Activated T-cell treated with anti-CD3 and anti-CD28 coated beads for 1 hour (primary cell): ENCODE data around the gene HFE.

ENCODE experiments used
- DNase-seq: peaks from one replicate; pipeline ENCODE4 v3.0.0-alpha.2; 2020; ENCODE audit warnings: low read depth

The HFE gene

DNA sequence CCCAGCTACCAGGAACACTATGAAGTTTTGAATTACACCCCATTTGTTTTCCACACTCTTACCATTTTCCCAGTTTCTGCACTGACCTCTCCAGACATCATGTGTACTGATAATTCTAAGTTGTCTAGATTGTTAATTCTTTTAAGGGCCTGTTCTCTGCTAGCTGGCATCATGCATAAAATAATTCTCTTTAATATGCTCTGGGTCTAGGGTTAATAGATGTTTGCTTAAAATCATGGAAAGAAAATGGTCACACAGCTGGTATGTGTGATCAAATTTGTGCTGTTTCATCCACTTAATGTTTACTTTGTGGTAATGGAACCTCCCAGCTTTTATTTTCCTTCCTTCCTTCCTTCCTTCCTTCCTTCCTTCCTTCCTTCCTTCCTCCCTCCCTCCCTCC, 49.1 kb downstream of the HFE start:
- DNase-seq: no peak

DNA sequence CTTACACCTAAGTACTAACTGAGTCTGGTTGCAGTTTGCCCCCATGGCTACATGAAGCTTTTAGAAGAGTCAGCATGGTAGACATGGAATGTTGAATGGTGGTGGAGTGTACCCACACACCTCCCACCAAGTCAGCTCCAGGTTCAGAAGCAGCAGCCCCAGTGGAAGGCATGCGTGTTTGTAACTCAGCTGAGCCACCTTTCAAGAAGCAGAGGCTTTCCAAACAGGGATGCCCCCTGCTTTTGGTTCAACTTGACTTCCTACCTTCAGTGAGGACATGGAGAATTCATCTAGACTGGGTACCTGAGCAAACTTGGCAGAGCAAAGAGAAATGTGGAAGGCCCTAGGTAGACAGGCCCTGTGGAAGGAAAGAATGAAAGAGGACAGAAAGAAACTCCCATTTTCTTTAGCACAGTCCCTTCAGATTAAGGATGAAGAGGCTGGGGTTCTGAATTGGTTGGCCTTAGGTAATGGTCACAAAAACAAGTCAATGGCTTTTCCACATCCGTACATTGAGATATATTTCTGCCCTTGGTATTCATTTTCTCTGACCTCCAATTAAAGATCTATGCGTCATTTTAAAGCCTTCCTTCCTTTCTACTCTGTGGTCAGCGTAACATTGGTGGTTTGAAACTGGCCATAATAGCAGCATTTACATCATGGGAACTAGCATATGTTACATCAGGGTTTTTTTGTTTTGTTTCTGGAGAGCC, 53.2 kb downstream of the HFE start:
- DNase-seq: no peak

DNA sequence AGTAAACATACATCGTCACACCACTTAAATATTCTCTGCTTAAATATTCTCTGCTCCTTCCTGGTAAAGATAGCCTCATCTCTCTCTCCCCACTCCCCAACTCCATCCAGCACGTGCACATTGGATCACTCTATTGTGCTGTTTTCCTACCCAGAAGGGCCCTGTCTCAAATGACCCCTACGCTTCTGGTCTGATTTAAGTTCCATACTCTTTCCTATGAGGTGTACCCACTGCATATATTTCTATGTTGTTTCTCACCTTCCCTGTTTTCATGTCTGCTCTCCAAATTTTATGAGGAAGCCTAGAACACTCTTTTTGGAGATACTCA, 53.7 kb downstream of the HFE start:
- no peak for DNase-seq

DNA sequence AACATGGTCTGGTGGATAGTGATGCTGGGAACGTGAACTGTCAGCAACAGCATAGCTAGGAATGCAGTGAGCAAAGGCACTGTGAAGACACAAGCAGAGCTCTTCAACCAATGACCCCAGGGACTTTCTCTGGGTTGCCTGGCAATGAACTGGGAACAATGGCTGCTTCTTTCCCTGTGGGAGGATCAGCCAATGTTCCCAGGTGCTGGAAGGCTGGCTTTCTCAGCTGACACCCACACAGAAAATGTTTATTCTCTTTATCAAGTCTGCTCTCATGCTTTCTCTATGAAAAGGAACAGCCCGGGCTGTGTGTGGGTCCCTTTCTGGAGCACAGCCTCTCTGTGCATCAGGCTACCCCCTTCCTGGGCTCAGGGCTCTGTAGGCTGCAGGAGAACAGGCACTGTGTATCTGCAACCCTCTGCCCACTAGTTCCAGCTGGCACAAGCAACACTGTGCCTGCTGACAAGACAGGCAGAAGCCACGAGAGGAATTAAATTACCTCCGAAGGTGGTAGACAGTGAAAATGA, 54.2 kb downstream of the HFE start:
- no peak for DNase-seq

DNA sequence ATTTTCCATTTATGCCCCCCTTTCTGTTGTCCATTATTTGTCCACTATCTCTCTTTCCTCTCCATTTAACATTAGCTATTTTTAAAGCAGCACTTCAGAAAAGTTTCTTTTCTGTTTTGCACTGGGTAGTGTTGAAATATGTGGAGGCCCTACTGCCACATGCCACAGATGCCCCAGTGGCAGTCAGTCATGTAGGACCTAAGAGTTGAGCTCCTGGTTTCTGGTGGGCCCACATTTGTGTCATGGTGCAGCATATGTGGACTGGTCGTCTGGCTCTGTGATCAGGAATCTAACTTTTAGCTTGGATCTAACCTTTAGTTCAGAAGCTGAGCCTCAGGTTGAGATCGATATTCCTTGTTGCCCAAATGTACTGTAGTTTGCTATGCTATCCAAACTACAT, 54.8 kb downstream of the HFE start:
- DNase-seq: no peak
